ENCODE data around the gene TSPYL2.
A peak's percentile ranks its signal among the peaks of the same experiment; 100 is the strongest.

The TSPYL2 gene

GRCh38 chrX:53087388-53087831, 5.2 kb downstream of the TSPYL2 start:
- DNase-seq, result no peak
- TF ChIP-seq POLR2A (IDR thresholded peaks at IDR 0.05; ENCODE audit: low read length), result no peak
- TF ChIP-seq GATA1 (IDR thresholded peaks at IDR 0.05; ENCODE audit: low read depth, low read length), result no peak

- peak in 1 of 2 experiments; percentile 15 for DNase-seq
- TF ChIP-seq POLR2A (IDR thresholded peaks at IDR 0.05; ENCODE audit: low read length), result no peak
- TF ChIP-seq GATA1 (IDR thresholded peaks at IDR 0.05; ENCODE audit: low read depth, low read length), result no peak
Measured at GRCh38 chrX:53088136-53088974, 6.2 kb downstream of the TSPYL2 start.

- TF ChIP-seq GATA1 (IDR thresholded peaks at IDR 0.05; ENCODE audit: low read depth, low read length) (no peak), POLR2A (IDR thresholded peaks at IDR 0.05; ENCODE audit: low read length) (no peak)
- DNase-seq, result peak; percentile 47 to 67
Measured at GRCh38 chrX:53089224-53089842, 7.2 kb downstream of the TSPYL2 start.

GRCh38 chrX:53089925-53090324, 7.8 kb downstream of the TSPYL2 start:
- TF ChIP-seq POLR2A (IDR thresholded peaks at IDR 0.05; ENCODE audit: low read length) (no peak), GATA1 (IDR thresholded peaks at IDR 0.05; ENCODE audit: low read depth, low read length) (no peak)

GRCh38 chrX:53091354-53091753, 9.2 kb downstream of the TSPYL2 start:
- TF ChIP-seq POLR2A (IDR thresholded peaks at IDR 0.05; ENCODE audit: low read length) (no peak), GATA1 (IDR thresholded peaks at IDR 0.05; ENCODE audit: low read depth, low read length) (no peak)
- no peak for DNase-seq

More at GRCh38 chrX:53089925-53090324, 7.8 kb downstream of the TSPYL2 start:
- DNase-seq, result no peak

- TF ChIP-seq GATA1 (IDR thresholded peaks at IDR 0.05; ENCODE audit: low read depth, low read length) (no peak), POLR2A (IDR thresholded peaks at IDR 0.05; ENCODE audit: low read length) (no peak)
- peak; percentile 82 to 86 for DNase-seq
Measured at GRCh38 chrX:53093177-53093655, 11.0 kb downstream of the TSPYL2 start.

- peak; percentile 91 to 92 for DNase-seq
- no peak for TF ChIP-seq GATA1 (IDR thresholded peaks at IDR 0.05; ENCODE audit: low read depth, low read length)
- peak; percentile 62 for TF ChIP-seq POLR2A (IDR thresholded peaks at IDR 0.05; ENCODE audit: low read length)
Measured at GRCh38 chrX:53093748-53094581, 11.8 kb downstream of the TSPYL2 start, which contains the start of gene KANTR. TSS of gene KANTR (plus strand) at chrX:53094142. CDS start at chrX:53124273, 30,131 bp downstream.

- DNase-seq, result no peak
- no peak for TF ChIP-seq POLR2A (IDR thresholded peaks at IDR 0.05; ENCODE audit: low read length)
- TF ChIP-seq GATA1 (IDR thresholded peaks at IDR 0.05; ENCODE audit: low read depth, low read length), result no peak
Measured at GRCh38 chrX:53094582-53094905, 12.4 kb downstream of the TSPYL2 start.

GRCh38 chrX:53095796-53096195, 13.6 kb downstream of the TSPYL2 start:
- no peak for TF ChIP-seq GATA1 (IDR thresholded peaks at IDR 0.05; ENCODE audit: low read depth, low read length)
- TF ChIP-seq POLR2A (IDR thresholded peaks at IDR 0.05; ENCODE audit: low read length), result no peak
- no peak for DNase-seq

- TF ChIP-seq GATA1 (IDR thresholded peaks at IDR 0.05; ENCODE audit: low read depth, low read length), result no peak
- TF ChIP-seq POLR2A (IDR thresholded peaks at IDR 0.05; ENCODE audit: low read length), result no peak
- no peak for DNase-seq
Measured at GRCh38 chrX:53114864-53115549, 32.8 kb downstream of the TSPYL2 start.

- no peak for TF ChIP-seq GATA1 (IDR thresholded peaks at IDR 0.05; ENCODE audit: low read depth, low read length)
- no peak for TF ChIP-seq POLR2A (IDR thresholded peaks at IDR 0.05; ENCODE audit: low read length)
- DNase-seq, result no peak
Measured at GRCh38 chrX:53115550-53115874, 33.3 kb downstream of the TSPYL2 start.

GRCh38 chrX:53116101-53116500, 33.9 kb downstream of the TSPYL2 start:
- DNase-seq, result no peak
- TF ChIP-seq GATA1 (IDR thresholded peaks at IDR 0.05; ENCODE audit: low read depth, low read length), result no peak
- TF ChIP-seq POLR2A (IDR thresholded peaks at IDR 0.05; ENCODE audit: low read length), result no peak

- no peak for DNase-seq
- TF ChIP-seq POLR2A (IDR thresholded peaks at IDR 0.05; ENCODE audit: low read length) (no peak), GATA1 (IDR thresholded peaks at IDR 0.05; ENCODE audit: low read depth, low read length) (no peak)
Measured at GRCh38 chrX:53122013-53122412, 39.8 kb downstream of the TSPYL2 start.
